PC-9 (cell line): ENCODE measurements around the gene C6orf136.

Experiments used
- EZH2 ChIP-seq: fragments of 200-600 bp; sonication (generic); IDR thresholded peaks from 2 replicates; pipeline ENCODE4 v1.8.0; 2017; ENCODE audit warnings: antibody characterized with exemption, low read depth
- TF ChIP-seq, protein P1 (sequence below): fragments of 200-600 bp; sonication (generic); conservative IDR thresholded peaks from 2 replicates; pipeline ENCODE4 v1.6.1; 2017; ENCODE audit warnings: mixed run types, antibody characterized with exemption, mild to moderate bottlenecking, moderate library complexity

DNA sequence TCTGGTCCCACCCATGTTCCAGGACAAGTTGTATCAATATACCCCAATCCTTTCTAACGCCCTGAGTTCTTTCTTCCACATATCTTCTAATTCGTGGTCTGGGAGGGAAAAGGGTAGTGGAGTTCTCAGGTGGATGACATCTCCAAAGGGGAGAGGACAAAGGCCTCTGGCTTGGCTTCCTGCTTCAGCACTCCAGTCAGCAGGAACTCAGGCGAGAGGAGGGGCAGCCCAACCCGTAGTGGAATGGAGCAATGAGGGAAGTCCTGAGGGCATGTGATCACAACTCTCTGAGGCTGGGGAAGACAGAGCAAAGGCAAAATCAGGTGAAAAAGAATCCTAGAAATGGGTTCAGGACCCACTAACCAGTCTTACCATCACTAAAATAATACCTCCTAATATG is 53.4 kb downstream of the C6orf136 start:
- TF ChIP-seq, protein P1, sequence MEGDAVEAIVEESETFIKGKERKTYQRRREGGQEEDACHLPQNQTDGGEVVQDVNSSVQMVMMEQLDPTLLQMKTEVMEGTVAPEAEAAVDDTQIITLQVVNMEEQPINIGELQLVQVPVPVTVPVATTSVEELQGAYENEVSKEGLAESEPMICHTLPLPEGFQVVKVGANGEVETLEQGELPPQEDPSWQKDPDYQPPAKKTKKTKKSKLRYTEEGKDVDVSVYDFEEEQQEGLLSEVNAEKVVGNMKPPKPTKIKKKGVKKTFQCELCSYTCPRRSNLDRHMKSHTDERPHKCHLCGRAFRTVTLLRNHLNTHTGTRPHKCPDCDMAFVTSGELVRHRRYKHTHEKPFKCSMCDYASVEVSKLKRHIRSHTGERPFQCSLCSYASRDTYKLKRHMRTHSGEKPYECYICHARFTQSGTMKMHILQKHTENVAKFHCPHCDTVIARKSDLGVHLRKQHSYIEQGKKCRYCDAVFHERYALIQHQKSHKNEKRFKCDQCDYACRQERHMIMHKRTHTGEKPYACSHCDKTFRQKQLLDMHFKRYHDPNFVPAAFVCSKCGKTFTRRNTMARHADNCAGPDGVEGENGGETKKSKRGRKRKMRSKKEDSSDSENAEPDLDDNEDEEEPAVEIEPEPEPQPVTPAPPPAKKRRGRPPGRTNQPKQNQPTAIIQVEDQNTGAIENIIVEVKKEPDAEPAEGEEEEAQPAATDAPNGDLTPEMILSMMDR, result no peak
- TF ChIP-seq EZH2, result no peak
